HEK293 (cell line): ENCODE results near the gene SETD1B.

Experiments
- BCL11A ChIP-seq: fragments of 450-650 bp; formaldehyde crosslinking; IDR thresholded peaks from 2 replicates; pipeline ENCODE4 v1.5.1; 2016; ENCODE audit warnings: low read depth, missing biosample characterization, missing genetic modification characterization
- EGR2 ChIP-seq: fragments of 450-650 bp; formaldehyde crosslinking; IDR thresholded peaks from 2 replicates; pipeline ENCODE4 v1.5.1; 2016; ENCODE audit warnings: low read depth, missing biosample characterization, missing genetic modification characterization
- GFI1B ChIP-seq: fragments of 450-650 bp; formaldehyde crosslinking; IDR thresholded peaks from 2 replicates; pipeline ENCODE4 v1.5.1; 2016; ENCODE audit warnings: missing biosample characterization, missing genetic modification characterization
- KLF10 ChIP-seq: fragments of 450-650 bp; IDR thresholded peaks from 2 replicates; pipeline ENCODE4 v1.5.1; 2018; ENCODE audit warnings: missing biosample characterization, mild to moderate bottlenecking, missing genetic modification characterization
- KLF8 ChIP-seq: fragments of 450-650 bp; formaldehyde crosslinking; IDR thresholded peaks from 2 replicates; pipeline ENCODE4 v1.5.1; 2016; ENCODE audit warnings: missing biosample characterization, missing genetic modification characterization
- REPIN1 ChIP-seq: fragments of 450-650 bp; formaldehyde crosslinking; IDR thresholded peaks from 2 replicates; pipeline ENCODE4 v1.5.1; 2017; ENCODE audit warnings: missing biosample characterization, missing genetic modification characterization, low read depth
- SP3 ChIP-seq: fragments of 450-650 bp; formaldehyde crosslinking; IDR thresholded peaks from 2 replicates; pipeline ENCODE4 v1.5.1; 2016; ENCODE audit warnings: missing biosample characterization, missing genetic modification characterization
- TCF7L2 ChIP-seq: IDR thresholded peaks from 2 replicates; pipeline ENCODE4 v1.6.1; 2011; ENCODE audit warnings: low read depth, mild to moderate bottlenecking, inconsistent platforms, low read length, moderate library complexity, borderline replicate concordance
- ZBTB17 ChIP-seq: fragments of 450-650 bp; formaldehyde crosslinking; IDR thresholded peaks from 2 replicates; pipeline ENCODE4 v1.5.1; 2016; ENCODE audit warnings: missing biosample characterization, missing genetic modification characterization
- ZBTB21 ChIP-seq: fragments of 450-650 bp; formaldehyde crosslinking; IDR thresholded peaks from 2 replicates; pipeline ENCODE4 v1.5.1; 2017; ENCODE audit warnings: missing biosample characterization, missing genetic modification characterization
- ZBTB7A ChIP-seq: fragments of 450-650 bp; formaldehyde crosslinking; IDR thresholded peaks from 2 replicates; pipeline ENCODE4 v1.5.1; 2016; ENCODE audit warnings: low read depth, missing biosample characterization, missing genetic modification characterization
- ZFP41 ChIP-seq: fragments of 450-650 bp; formaldehyde crosslinking; IDR thresholded peaks from 2 replicates; pipeline ENCODE4 v1.5.1; 2016; ENCODE audit warnings: missing biosample characterization, missing genetic modification characterization, borderline replicate concordance
- ZFP69B ChIP-seq: fragments of 450-650 bp; formaldehyde crosslinking; IDR thresholded peaks from 2 replicates; pipeline ENCODE4 v1.5.1; 2016; ENCODE audit warnings: missing biosample characterization, missing genetic modification characterization
- ZIC2 ChIP-seq: fragments of 450-650 bp; formaldehyde crosslinking; IDR thresholded peaks from 2 replicates; pipeline ENCODE4 v1.5.1; 2016; ENCODE audit warnings: missing biosample characterization, missing genetic modification characterization
- ZNF10 ChIP-seq: fragments of 450-650 bp; formaldehyde crosslinking; IDR thresholded peaks from 2 replicates; pipeline ENCODE4 v1.5.1; 2017; ENCODE audit warnings: missing biosample characterization, missing genetic modification characterization
- ZNF146 ChIP-seq: fragments of 450-650 bp; formaldehyde crosslinking; IDR thresholded peaks from 2 replicates; pipeline ENCODE4 v1.5.1; 2016; ENCODE audit warnings: missing biosample characterization, missing genetic modification characterization
- ZNF174 ChIP-seq: fragments of 450-650 bp; formaldehyde crosslinking; IDR thresholded peaks from 2 replicates; pipeline ENCODE4 v1.5.0; 2017; ENCODE audit warnings: missing biosample characterization, mild to moderate bottlenecking, missing genetic modification characterization
- ZNF184 ChIP-seq: fragments of 450-650 bp; IDR thresholded peaks from 2 replicates; pipeline ENCODE4 v1.5.1; 2018; ENCODE audit warnings: missing biosample characterization, mild to moderate bottlenecking, missing genetic modification characterization
- ZNF394 ChIP-seq: fragments of 450-650 bp; formaldehyde crosslinking; IDR thresholded peaks from 2 replicates; pipeline ENCODE4 v1.5.1; 2016; ENCODE audit warnings: missing biosample characterization, missing genetic modification characterization, mild to moderate bottlenecking, moderate library complexity, borderline replicate concordance
- ZNF416 ChIP-seq: fragments of 450-650 bp; formaldehyde crosslinking; IDR thresholded peaks from 2 replicates; pipeline ENCODE4 v1.5.1; 2016; ENCODE audit warnings: missing biosample characterization, missing genetic modification characterization
- ZNF544 ChIP-seq: fragments of 450-650 bp; formaldehyde crosslinking; IDR thresholded peaks from 2 replicates; pipeline ENCODE4 v1.5.0; 2017; ENCODE audit warnings: missing biosample characterization, missing genetic modification characterization
- ZNF558 ChIP-seq: fragments of 450-650 bp; formaldehyde crosslinking; IDR thresholded peaks from 2 replicates; pipeline ENCODE4 v1.5.1; 2016; ENCODE audit warnings: missing biosample characterization, missing genetic modification characterization
- ZNF76 ChIP-seq: fragments of 450-650 bp; formaldehyde crosslinking; IDR thresholded peaks from 2 replicates; pipeline ENCODE4; 2016; ENCODE audit warnings: low read depth, missing biosample characterization, missing genetic modification characterization, borderline replicate concordance
- ZNF792 ChIP-seq: fragments of 450-650 bp; formaldehyde crosslinking; IDR thresholded peaks from 2 replicates; pipeline ENCODE4 v1.5.1; 2016; ENCODE audit warnings: missing biosample characterization, missing genetic modification characterization
- ZNF837 ChIP-seq: fragments of 450-650 bp; formaldehyde crosslinking; IDR thresholded peaks from 2 replicates; pipeline ENCODE4 v1.5.1; 2016; ENCODE audit warnings: missing biosample characterization, missing genetic modification characterization
- ZSCAN30 ChIP-seq: fragments of 450-650 bp; IDR thresholded peaks from 2 replicates; pipeline ENCODE4 v1.5.1; 2018; ENCODE audit warnings: missing biosample characterization, mild to moderate bottlenecking, missing genetic modification characterization, moderate library complexity
- TF ChIP-seq, protein P1 (sequence below): fragments of 450-650 bp; formaldehyde crosslinking; IDR thresholded peaks from 2 replicates; pipeline ENCODE4 v1.5.1; 2016; ENCODE audit warnings: missing biosample characterization, missing genetic modification characterization
- TF ChIP-seq, protein P2 (sequence below): fragments of 450-650 bp; formaldehyde crosslinking; IDR thresholded peaks from 2 replicates; pipeline ENCODE4 v1.5.1; 2016; ENCODE audit warnings: missing biosample characterization, missing genetic modification characterization, borderline replicate concordance
- TF ChIP-seq, protein P3 (sequence below): fragments of 450-650 bp; formaldehyde crosslinking; IDR thresholded peaks from 2 replicates; pipeline ENCODE4 v1.5.1; 2017; ENCODE audit warnings: missing biosample characterization, missing genetic modification characterization
- TF ChIP-seq, protein P4 (sequence below): fragments of 450-650 bp; formaldehyde crosslinking; IDR thresholded peaks from 2 replicates; pipeline ENCODE4 v1.5.1; 2017; ENCODE audit warnings: missing biosample characterization, missing genetic modification characterization

SETD1B gene

DNA sequence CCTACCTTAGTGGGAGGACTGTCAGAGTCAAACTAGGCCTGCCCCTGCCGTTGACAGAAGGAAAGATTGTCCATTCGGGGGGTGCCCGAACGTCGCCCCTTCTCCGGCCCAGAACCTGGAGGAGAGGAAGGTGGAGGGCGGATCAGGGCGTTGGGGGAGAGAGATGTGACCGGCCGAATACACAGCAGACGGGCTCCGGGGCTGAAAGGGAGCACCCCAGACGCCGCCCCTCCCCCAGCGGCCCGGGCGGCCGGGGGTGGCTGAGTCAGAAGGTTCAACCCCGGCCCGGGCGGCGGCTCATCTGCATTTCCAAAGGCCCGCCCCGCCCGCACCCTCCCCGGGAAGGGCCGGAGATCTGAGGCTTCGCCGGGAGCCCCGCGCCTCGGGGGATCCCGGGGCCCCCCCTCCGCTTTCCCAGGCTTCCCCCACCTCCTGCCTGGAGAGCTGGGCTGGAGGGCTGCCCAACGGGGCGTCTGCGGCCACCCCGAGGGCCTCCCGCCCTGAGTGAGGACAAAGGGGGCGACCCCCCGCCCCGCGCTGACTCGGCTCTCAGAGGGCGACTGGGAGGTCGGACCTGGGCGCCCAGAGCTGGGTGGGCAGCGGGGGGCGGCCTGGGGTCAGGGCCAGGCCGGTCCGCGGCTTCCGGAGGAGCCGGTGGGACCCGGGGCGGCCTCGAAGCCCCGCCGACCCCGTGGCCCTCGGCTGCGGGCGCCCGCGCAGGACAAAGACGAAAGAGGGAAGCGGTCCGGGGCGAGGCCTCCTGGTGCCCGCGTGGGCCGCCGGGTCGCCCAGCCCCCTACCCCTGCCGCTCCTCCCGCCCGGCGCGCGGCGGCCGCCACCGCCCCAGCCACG lies 3.7 kb upstream of the SETD1B start (continued):
- TF ChIP-seq, protein P1, sequence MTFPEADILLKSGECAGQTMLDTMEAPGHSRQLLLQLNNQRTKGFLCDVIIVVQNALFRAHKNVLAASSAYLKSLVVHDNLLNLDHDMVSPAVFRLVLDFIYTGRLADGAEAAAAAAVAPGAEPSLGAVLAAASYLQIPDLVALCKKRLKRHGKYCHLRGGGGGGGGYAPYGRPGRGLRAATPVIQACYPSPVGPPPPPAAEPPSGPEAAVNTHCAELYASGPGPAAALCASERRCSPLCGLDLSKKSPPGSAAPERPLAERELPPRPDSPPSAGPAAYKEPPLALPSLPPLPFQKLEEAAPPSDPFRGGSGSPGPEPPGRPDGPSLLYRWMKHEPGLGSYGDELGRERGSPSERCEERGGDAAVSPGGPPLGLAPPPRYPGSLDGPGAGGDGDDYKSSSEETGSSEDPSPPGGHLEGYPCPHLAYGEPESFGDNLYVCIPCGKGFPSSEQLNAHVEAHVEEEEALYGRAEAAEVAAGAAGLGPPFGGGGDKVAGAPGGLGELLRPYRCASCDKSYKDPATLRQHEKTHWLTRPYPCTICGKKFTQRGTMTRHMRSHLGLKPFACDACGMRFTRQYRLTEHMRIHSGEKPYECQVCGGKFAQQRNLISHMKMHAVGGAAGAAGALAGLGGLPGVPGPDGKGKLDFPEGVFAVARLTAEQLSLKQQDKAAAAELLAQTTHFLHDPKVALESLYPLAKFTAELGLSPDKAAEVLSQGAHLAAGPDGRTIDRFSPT (tag by site-specific recombination) = peak; percentile 78
- no peak for TF ChIP-seq ZNF544 (tag by site-specific recombination)
- TF ChIP-seq ZFP69B = peak; percentile 51
- no peak for TF ChIP-seq ZNF174 (tag by site-specific recombination)
- TF ChIP-seq KLF10 (tag by site-specific recombination) = peak; percentile 84
- TF ChIP-seq ZNF792 (tag by site-specific recombination) = no peak
- TF ChIP-seq TCF7L2 = peak; percentile 85; the same call in 1 of the 2 replicates
- TF ChIP-seq ZNF184 (tag by site-specific recombination) = no peak
- peak; percentile 21; the same call in 1 of the 2 replicates for TF ChIP-seq GFI1B
- TF ChIP-seq, protein P2, sequence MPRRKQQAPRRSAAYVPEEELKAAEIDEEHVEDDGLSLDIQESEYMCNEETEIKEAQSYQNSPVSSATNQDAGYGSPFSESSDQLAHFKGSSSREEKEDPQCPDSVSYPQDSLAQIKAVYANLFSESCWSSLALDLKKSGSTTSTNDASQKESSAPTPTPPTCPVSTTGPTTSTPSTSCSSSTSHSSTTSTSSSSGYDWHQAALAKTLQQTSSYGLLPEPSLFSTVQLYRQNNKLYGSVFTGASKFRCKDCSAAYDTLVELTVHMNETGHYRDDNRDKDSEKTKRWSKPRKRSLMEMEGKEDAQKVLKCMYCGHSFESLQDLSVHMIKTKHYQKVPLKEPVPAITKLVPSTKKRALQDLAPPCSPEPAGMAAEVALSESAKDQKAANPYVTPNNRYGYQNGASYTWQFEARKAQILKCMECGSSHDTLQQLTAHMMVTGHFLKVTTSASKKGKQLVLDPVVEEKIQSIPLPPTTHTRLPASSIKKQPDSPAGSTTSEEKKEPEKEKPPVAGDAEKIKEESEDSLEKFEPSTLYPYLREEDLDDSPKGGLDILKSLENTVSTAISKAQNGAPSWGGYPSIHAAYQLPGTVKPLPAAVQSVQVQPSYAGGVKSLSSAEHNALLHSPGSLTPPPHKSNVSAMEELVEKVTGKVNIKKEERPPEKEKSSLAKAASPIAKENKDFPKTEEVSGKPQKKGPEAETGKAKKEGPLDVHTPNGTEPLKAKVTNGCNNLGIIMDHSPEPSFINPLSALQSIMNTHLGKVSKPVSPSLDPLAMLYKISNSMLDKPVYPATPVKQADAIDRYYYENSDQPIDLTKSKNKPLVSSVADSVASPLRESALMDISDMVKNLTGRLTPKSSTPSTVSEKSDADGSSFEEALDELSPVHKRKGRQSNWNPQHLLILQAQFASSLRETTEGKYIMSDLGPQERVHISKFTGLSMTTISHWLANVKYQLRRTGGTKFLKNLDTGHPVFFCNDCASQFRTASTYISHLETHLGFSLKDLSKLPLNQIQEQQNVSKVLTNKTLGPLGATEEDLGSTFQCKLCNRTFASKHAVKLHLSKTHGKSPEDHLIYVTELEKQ (tag by site-specific recombination) = peak; percentile 65; the same call in 1 of the 2 replicates
- TF ChIP-seq ZBTB7A (tag by site-specific recombination) = peak; percentile 78; the same call in 1 of the 2 replicates
- TF ChIP-seq ZFP41 (tag by site-specific recombination) = no peak
- TF ChIP-seq BCL11A (tag by site-specific recombination) = peak; percentile 98
- peak; percentile 66; the same call in 1 of the 2 replicates for TF ChIP-seq ZBTB17 (tag by site-specific recombination)
- TF ChIP-seq ZNF394 = peak; percentile 61
- TF ChIP-seq KLF8 (tag by site-specific recombination) = peak; percentile 99
- no peak for TF ChIP-seq ZNF146 (tag by site-specific recombination)
- peak; percentile 98 for TF ChIP-seq ZIC2
- TF ChIP-seq, protein P3, sequence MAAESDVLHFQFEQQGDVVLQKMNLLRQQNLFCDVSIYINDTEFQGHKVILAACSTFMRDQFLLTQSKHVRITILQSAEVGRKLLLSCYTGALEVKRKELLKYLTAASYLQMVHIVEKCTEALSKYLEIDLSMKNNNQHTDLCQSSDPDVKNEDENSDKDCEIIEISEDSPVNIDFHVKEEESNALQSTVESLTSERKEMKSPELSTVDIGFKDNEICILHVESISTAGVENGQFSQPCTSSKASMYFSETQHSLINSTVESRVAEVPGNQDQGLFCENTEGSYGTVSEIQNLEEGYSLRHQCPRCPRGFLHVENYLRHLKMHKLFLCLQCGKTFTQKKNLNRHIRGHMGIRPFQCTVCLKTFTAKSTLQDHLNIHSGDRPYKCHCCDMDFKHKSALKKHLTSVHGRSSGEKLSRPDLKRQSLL (tag by site-specific recombination) = no peak
- peak; percentile 81 for TF ChIP-seq EGR2 (tag by site-specific recombination)
- TF ChIP-seq, protein P4, sequence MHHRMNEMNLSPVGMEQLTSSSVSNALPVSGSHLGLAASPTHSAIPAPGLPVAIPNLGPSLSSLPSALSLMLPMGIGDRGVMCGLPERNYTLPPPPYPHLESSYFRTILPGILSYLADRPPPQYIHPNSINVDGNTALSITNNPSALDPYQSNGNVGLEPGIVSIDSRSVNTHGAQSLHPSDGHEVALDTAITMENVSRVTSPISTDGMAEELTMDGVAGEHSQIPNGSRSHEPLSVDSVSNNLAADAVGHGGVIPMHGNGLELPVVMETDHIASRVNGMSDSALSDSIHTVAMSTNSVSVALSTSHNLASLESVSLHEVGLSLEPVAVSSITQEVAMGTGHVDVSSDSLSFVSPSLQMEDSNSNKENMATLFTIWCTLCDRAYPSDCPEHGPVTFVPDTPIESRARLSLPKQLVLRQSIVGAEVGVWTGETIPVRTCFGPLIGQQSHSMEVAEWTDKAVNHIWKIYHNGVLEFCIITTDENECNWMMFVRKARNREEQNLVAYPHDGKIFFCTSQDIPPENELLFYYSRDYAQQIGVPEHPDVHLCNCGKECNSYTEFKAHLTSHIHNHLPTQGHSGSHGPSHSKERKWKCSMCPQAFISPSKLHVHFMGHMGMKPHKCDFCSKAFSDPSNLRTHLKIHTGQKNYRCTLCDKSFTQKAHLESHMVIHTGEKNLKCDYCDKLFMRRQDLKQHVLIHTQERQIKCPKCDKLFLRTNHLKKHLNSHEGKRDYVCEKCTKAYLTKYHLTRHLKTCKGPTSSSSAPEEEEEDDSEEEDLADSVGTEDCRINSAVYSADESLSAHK (tag by site-specific recombination) = peak; percentile 69; the same call in 1 of the 2 replicates
- TF ChIP-seq ZNF558 (tag by site-specific recombination) = no peak
- peak; percentile 29; the same call in 1 of the 2 replicates for TF ChIP-seq ZBTB21 (tag by site-specific recombination)
- TF ChIP-seq ZNF76 (tag by site-specific recombination) = peak; percentile 70; the same call in 1 of the 2 replicates
- peak; percentile 39; the same call in 1 of the 2 replicates for TF ChIP-seq ZNF10 (tag by site-specific recombination)
- peak; percentile 84 for TF ChIP-seq SP3 (tag by site-specific recombination)
- TF ChIP-seq ZNF837 = 0 out of 2 replicates have a peak, but pooled peaks have one; percentile 25
- no peak for TF ChIP-seq ZNF416 (tag by site-specific recombination)
- peak; percentile 86 for TF ChIP-seq ZSCAN30 (tag by site-specific recombination)
- TF ChIP-seq REPIN1 (tag by site-specific recombination) = no peak
